ENCODE data around the gene CD38.

DNA sequence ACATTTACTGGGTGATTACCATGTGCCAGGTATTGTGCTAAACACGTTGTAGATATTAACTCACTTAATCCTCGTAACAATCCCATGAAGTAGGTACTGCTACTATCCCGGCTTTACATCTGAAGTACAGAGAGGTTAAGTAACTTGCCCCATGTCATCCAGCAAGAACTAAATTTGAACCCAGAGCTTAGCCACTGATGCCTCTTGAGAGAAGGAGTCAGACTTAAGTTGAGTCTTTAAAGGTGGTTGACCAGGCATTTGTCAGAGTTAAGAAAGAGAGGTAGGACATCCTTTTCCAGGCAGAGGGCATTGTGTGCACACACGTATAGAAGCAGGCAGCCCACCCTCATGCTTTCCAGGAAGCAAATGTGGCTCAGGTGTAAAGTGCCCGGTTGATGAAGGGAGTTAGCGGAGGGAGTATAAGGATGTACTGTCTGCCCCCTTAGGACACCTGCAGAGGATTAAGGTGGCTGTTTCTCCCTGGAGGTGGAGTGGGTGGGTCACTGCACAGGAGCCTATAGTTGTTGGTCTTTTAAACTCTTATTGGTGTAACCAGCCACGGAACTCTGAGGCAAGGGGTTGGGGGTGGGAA lies 335 bp upstream of the CD38 start:
- TF ChIP-seq, protein P1, sequence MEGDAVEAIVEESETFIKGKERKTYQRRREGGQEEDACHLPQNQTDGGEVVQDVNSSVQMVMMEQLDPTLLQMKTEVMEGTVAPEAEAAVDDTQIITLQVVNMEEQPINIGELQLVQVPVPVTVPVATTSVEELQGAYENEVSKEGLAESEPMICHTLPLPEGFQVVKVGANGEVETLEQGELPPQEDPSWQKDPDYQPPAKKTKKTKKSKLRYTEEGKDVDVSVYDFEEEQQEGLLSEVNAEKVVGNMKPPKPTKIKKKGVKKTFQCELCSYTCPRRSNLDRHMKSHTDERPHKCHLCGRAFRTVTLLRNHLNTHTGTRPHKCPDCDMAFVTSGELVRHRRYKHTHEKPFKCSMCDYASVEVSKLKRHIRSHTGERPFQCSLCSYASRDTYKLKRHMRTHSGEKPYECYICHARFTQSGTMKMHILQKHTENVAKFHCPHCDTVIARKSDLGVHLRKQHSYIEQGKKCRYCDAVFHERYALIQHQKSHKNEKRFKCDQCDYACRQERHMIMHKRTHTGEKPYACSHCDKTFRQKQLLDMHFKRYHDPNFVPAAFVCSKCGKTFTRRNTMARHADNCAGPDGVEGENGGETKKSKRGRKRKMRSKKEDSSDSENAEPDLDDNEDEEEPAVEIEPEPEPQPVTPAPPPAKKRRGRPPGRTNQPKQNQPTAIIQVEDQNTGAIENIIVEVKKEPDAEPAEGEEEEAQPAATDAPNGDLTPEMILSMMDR (conservative IDR thresholded peaks at IDR 0.05 in 1 of 2, IDR thresholded peaks at IDR 0.05 in 1 of 2; ENCODE audit: low read depth in 1 of 2, low read length in 2 of 2), result no peak
- TF ChIP-seq EZH2 (IDR thresholded peaks at IDR 0.05; ENCODE audit: low read length, missing control alignments), result no peak

All from fibroblast of lung (primary cell).